NT2/D1 (cell line): ENCODE data around the gene USP11.

Experiments used
- SUZ12 ChIP-seq: IDR thresholded peaks from 2 replicates; pipeline ENCODE4 v1.6.1; 2011; ENCODE audit not compliant: insufficient read length, insufficient read depth; ENCODE audit errors: extremely low read depth
- YY1 ChIP-seq: IDR thresholded peaks from 2 replicates; pipeline ENCODE4 v1.6.1; 2011; ENCODE audit not compliant: insufficient read length, insufficient read depth
- ZNF274 ChIP-seq: IDR thresholded peaks from 2 replicates; pipeline ENCODE4 v1.6.1; 2011; ENCODE audit warnings: mild to moderate bottlenecking, low read depth, low read length

GRCh38 chrX:47247999-47248320 lies 15.2 kb downstream of the USP11 start:
- no peak for TF ChIP-seq ZNF274
- TF ChIP-seq YY1: no peak
- no peak for TF ChIP-seq SUZ12
